ENCODE measurements around the gene KCNQ1.

GRCh38 chr11:2865922-2866577, 421.2 kb downstream of the KCNQ1 start:
- TF ChIP-seq CTCF (conservative IDR thresholded peaks at IDR 0.05; ENCODE audit: low read length): no peak
- TF ChIP-seq EZH2phosphoT487 (IDR thresholded peaks at IDR 0.05; ENCODE audit: borderline replicate concordance): no peak

All from Loucy (cell line).